ENCODE results near the gene KCND2. TPM values are rescaled to one million over a fixed set of nuclear protein-coding genes. Genes with fewer than 3 reads are reported as not detected.

The KCND2 gene
- total and polyA plus RNA-seq, 2 of the 8 experiments (the other 6 are each of a cell fraction or from before 2014, with no cell fraction given): 4.6 to 7.7 TPM

GRCh38 chr7:120792091-120792860, 519.3 kb downstream of the KCND2 start:
- Histone ChIP-seq H2AK5ac (ENCODE audit: low read depth, low read length) (no peak overlapping the region), H3K4me1 (replicated peaks in 1 of 4; ENCODE audit: control insufficient read depth in 3 of 4, insufficient read depth in 4 of 4, low read length in 3 of 4) (peaks cover 0 to 4% (median 0%) of the 10 kb centered on the region in 4 experiments; a peak in 1 of 7 replicates), H3K4me2 (ENCODE audit: insufficient read depth in 1 of 2, low read depth in 2 of 2, low read length in 2 of 2) (no peak overlapping the region), H3K79me1 (ENCODE audit: low read depth, low read length) (no peaks in the 10 kb centered on the region), H2BK15ac (ENCODE audit: low read length) (no peak overlapping the region), H4K20me1 (replicated peaks in 1 of 2; ENCODE audit: control insufficient read depth in 1 of 2, insufficient read depth in 2 of 2, low read length in 2 of 2) (no peaks in the 10 kb centered on the region), H4K5ac (ENCODE audit: insufficient read length, low read depth, low read length) (no peak overlapping the region), H2BK12ac (ENCODE audit: low read depth, low read length) (no peak overlapping the region), H4K8ac (ENCODE audit: extremely low read depth, insufficient read depth, low read length) (no peak overlapping the region; the same call in 1 of the 2 replicates), H3K4me3 (ENCODE audit: extremely low read depth in 1 of 4, insufficient read depth in 2 of 4, low read depth in 3 of 4, low read length in 4 of 4) (no peak overlapping the region), H2BK120ac (replicated peaks; ENCODE audit: low read depth, low read length) (no peak overlapping the region), H3K36me3 (ENCODE audit: control insufficient read depth in 2 of 4, insufficient read depth in 4 of 4, low read length in 3 of 4) (no peaks in the 10 kb centered on the region), H3K27ac (ENCODE audit: low read depth, low read length) (no peak overlapping the region), H2BK5ac (ENCODE audit: low read depth, low read length) (peak overlapping the region; percentile 21; the same call in 1 of the 2 replicates), H3K9ac (replicated peaks in 1 of 4; ENCODE audit: extremely low read depth in 1 of 4, low read depth in 3 of 4, low read length in 3 of 4) (no peak overlapping the region), H3K18ac (ENCODE audit: extremely low read depth, low read length) (no peak overlapping the region), H3K14ac (ENCODE audit: insufficient read length) (no peak overlapping the region), H3K56ac (replicated peaks; ENCODE audit: insufficient read length, low read depth, low read length) (no peak overlapping the region), H3K23me2 (ENCODE audit: low read depth, low read length) (no peaks in the 10 kb centered on the region), H3K79me2 (ENCODE audit: control insufficient read depth in 1 of 2, insufficient read depth in 2 of 2, low read length in 2 of 2) (no peaks in the 10 kb centered on the region), H3K23ac (ENCODE audit: insufficient read length) (no peak overlapping the region), H2BK20ac (ENCODE audit: low read length) (no peak overlapping the region), H2AFZ (ENCODE audit: low read length) (peak overlapping the region; percentile 80), H4K91ac (replicated peaks; ENCODE audit: insufficient read length, low read length) (no peak overlapping the region), H3K27me3 (replicated peaks in 1 of 4; ENCODE audit: control insufficient read depth in 3 of 4, extremely low read depth in 1 of 4, insufficient read depth in 3 of 4, low read length in 3 of 4) (no peaks in the 10 kb centered on the region), H3K9me3 (ENCODE audit: insufficient read depth in 2 of 2, low read depth in 1 of 2, low read length in 1 of 2) (peaks cover 0 to 2% of the 10 kb centered on the region in 2 experiments; a peak in 1 of 4 replicates), H3K4ac (replicated peaks; ENCODE audit: insufficient read length, low read depth, low read length) (no peak overlapping the region)
- POLR2A ChIA-PET (ENCODE audit: partially characterized antibody): interaction anchor here (0.6 to 1.2 kb wide), 4 partner anchors 15 to 165 kb away, joined by 3 to 4 read pairs (median 4); partner anchors contain the start of gene ING3
- peak; percentile 81 for FAIRE-seq
- 49% methylated on average over 13 of the region's 13 CpGs; no CpG with 5 or more reads in 1 of the 2 experiments for WGBS, 2 experiments (ENCODE audit: extremely low coverage in 1 of 2, insufficient coverage in 1 of 2, insufficient read length in 1 of 2, insufficient replicate concordance in 2 of 2, low coverage in 1 of 2, low lambda C conversion rate in 2 of 2, missing lambda C conversion rate in 1 of 2)
- CTCF ChIA-PET (ENCODE audit: partially characterized antibody): interaction anchor here (0.5 to 2.8 kb wide), 39 partner anchors 9 to 1594 kb away, joined by 3 to 25 read pairs (median 5); partner anchors contain the start of genes CPED1 and TSPAN12
- peak; percentile 67 to 91 for DNase-seq (ENCODE audit: low read depth in 1 of 2, low spot score in 2 of 2)
- peak; percentile 71 to 84 for TF ChIP-seq RAD21 (IDR thresholded peaks at IDR 0.05 in 1 of 2, conservative IDR thresholded peaks at IDR 0.05 in 1 of 2; ENCODE audit: low read depth in 2 of 2, low read length in 2 of 2)
- no peak for TF ChIP-seq HDAC6 (IDR thresholded peaks at IDR 0.05; ENCODE audit: low read depth, low read length)
- TF ChIP-seq CREB1 (IDR thresholded peaks at IDR 0.05): peak; percentile 38; the same call in 1 of the 2 replicates
- no peak for TF ChIP-seq SIRT6 (IDR thresholded peaks at IDR 0.05; ENCODE audit: low read length)
